Measurements from ENCODE around the gene RASGRF2.
A peak's percentile ranks its signal among the peaks of the same experiment; 100 is the strongest.

The RASGRF2 gene

GRCh38 chr5:81142108-81142507 is 181.9 kb downstream of the RASGRF2 start:
- DNase-seq: no peak

GRCh38 chr5:81145329-81145935 is 185.3 kb downstream of the RASGRF2 start:
- no peak for DNase-seq

- no peak for DNase-seq
Observed at GRCh38 chr5:81146031-81146430, 185.9 kb downstream of the RASGRF2 start.

GRCh38 chr5:81147011-81147885 is 187.1 kb downstream of the RASGRF2 start:
- DNase-seq: no peak

GRCh38 chr5:81147886-81148571 is 187.9 kb downstream of the RASGRF2 start:
- peak in 1 of 2 donors; percentile 6 for DNase-seq

- no peak for DNase-seq
Observed at GRCh38 chr5:81151546-81151945, 191.4 kb downstream of the RASGRF2 start.

GRCh38 chr5:81154725-81155124 is 194.6 kb downstream of the RASGRF2 start:
- DNase-seq: no peak

- no peak for DNase-seq
Observed at GRCh38 chr5:81156732-81157131, 196.6 kb downstream of the RASGRF2 start.

GRCh38 chr5:81161012-81161601 is 200.9 kb downstream of the RASGRF2 start:
- no peak for DNase-seq

GRCh38 chr5:81162501-81162900 is 202.3 kb downstream of the RASGRF2 start:
- DNase-seq: no peak

GRCh38 chr5:81163651-81164050 is 203.5 kb downstream of the RASGRF2 start:
- no peak for DNase-seq

- DNase-seq: no peak
Observed at GRCh38 chr5:81164476-81164875, 204.3 kb downstream of the RASGRF2 start.

GRCh38 chr5:81164936-81165335 is 204.8 kb downstream of the RASGRF2 start:
- DNase-seq: no peak

GRCh38 chr5:81165493-81166119 is 205.4 kb downstream of the RASGRF2 start:
- peak; percentile 47 to 62 for DNase-seq

GRCh38 chr5:81166430-81166829 is 206.3 kb downstream of the RASGRF2 start:
- DNase-seq: no peak

- no peak for DNase-seq
Observed at GRCh38 chr5:81167078-81167477, 206.9 kb downstream of the RASGRF2 start.

- DNase-seq: no peak
Observed at GRCh38 chr5:81167544-81167943, 207.4 kb downstream of the RASGRF2 start.

- no peak for DNase-seq
Observed at GRCh38 chr5:81169924-81170323, 209.8 kb downstream of the RASGRF2 start.

GRCh38 chr5:81171769-81172168 is 211.6 kb downstream of the RASGRF2 start:
- no peak for DNase-seq

GRCh38 chr5:81172710-81173109 is 212.5 kb downstream of the RASGRF2 start:
- DNase-seq: no peak

GRCh38 chr5:81177061-81177460 is 216.9 kb downstream of the RASGRF2 start:
- DNase-seq: no peak

GRCh38 chr5:81179959-81180358 is 219.8 kb downstream of the RASGRF2 start:
- DNase-seq: no peak

All from CD4-positive, alpha-beta T cell treated with Interferon alpha-2 for 1 hour (primary cell).